Common myeloid progenitor, CD34-positive (primary cell): Measurements from ENCODE around the gene DCDC1.
"Not testable (repeated sequence)": the region's sequence is repeated elsewhere in the genome, so short reads cannot be mapped to it uniquely, and the experiment has no call there.

Experiments used
- CTCF ChIA-PET: fragments of 350-600 bp; sonication (Branson Sonifier 250); formaldehyde crosslinking; loops from one replicate; lab custom pipeline; 2021; ENCODE audit warnings: antibody characterized with exemption; lab: Charles Lee
- POLR2A ChIA-PET: fragments of 350-600 bp; sonication (Branson Sonifier 250); formaldehyde crosslinking; loops from one replicate; lab custom pipeline; 2021; ENCODE audit warnings: antibody characterized with exemption; lab: Charles Lee
- DNase-seq, 3 donors: peaks; one replicate each; pipeline versions ENCODE4 v3.0.0 to v3.0.0-alpha.2; 2013
- H3K27ac ChIP-seq, 2 experiments: 1 replicate in 1 of 2; 2 replicates in 1 of 2; pipeline ENCODE4 v1.7.0; 2013; ENCODE audit warnings: inconsistent platforms in 2 of 2, low read length in 2 of 2, mild to moderate bottlenecking in 2 of 2, low read depth in 1 of 2, moderate library complexity in 1 of 2; ENCODE audit not compliant: severe bottlenecking in 2 of 2, insufficient read depth in 1 of 2, poor library complexity in 1 of 2
- H3K27me3 ChIP-seq, 5 experiments: replicated peaks in 2 of 5; 1 replicate in 3 of 5; 2 replicates in 2 of 5; pipeline versions ENCODE4 v1.6.1 to v1.7.0; 2013; ENCODE audit warnings: low read length in 4 of 5, mild to moderate bottlenecking in 2 of 5, moderate library complexity in 2 of 5, inconsistent platforms in 1 of 5; ENCODE audit not compliant: insufficient read depth in 5 of 5, control insufficient read depth in 4 of 5
- H3K36me3 ChIP-seq, 4 experiments: 1 replicate in 2 of 4; 2 replicates in 2 of 4; pipeline versions ENCODE4 v1.6.1 to v1.7.0; 2013; ENCODE audit warnings: low read length in 3 of 4, control low read depth in 1 of 4, mild to moderate bottlenecking in 1 of 4; ENCODE audit not compliant: control insufficient read depth in 4 of 4, insufficient read depth in 4 of 4
- H3K4me1 ChIP-seq, 4 experiments: 1 replicate in 3 of 4; 2 replicates in 1 of 4; pipeline versions ENCODE4 v1.6.1 to v1.7.1; 2013; ENCODE audit warnings: low read length in 3 of 4, mild to moderate bottlenecking in 3 of 4, control low read depth in 1 of 4, inconsistent platforms in 1 of 4, moderate library complexity in 1 of 4; ENCODE audit not compliant: control insufficient read depth in 4 of 4, insufficient read depth in 4 of 4; ENCODE audit errors: control extremely low read depth in 1 of 4
- H3K4me3 ChIP-seq, 7 experiments: 1 replicate in 4 of 7; 2 replicates in 3 of 7; pipeline versions ENCODE4 v1.5.1 to v1.7.0; 2013; ENCODE audit warnings: mild to moderate bottlenecking in 7 of 7, low read length in 6 of 7, moderate library complexity in 6 of 7, inconsistent platforms in 2 of 7, low read depth in 2 of 7, control low read depth in 1 of 7; ENCODE audit not compliant: insufficient read depth in 4 of 7, control insufficient read depth in 1 of 7; ENCODE audit errors: extremely low read depth in 1 of 7
- H3K9me3 ChIP-seq, 5 experiments: 1 replicate in 4 of 5; 2 replicates in 1 of 5; pipeline versions ENCODE4 v1.6.1 to v1.7.1; 2013; ENCODE audit warnings: low read length in 4 of 5, mild to moderate bottlenecking in 2 of 5, inconsistent platforms in 1 of 5, low read depth in 1 of 5, moderate library complexity in 1 of 5; ENCODE audit not compliant: control insufficient read depth in 4 of 5, insufficient read depth in 2 of 5; ENCODE audit errors: control extremely low read depth in 1 of 5
- WGBS: methylation state at CpG from one replicate; pipeline ENCODE4 v1.1.5; 2013; ENCODE audit not compliant: insufficient coverage; 5-methylcytosine and 5-hydroxymethylcytosine counted together

Gene DCDC1

DNA sequence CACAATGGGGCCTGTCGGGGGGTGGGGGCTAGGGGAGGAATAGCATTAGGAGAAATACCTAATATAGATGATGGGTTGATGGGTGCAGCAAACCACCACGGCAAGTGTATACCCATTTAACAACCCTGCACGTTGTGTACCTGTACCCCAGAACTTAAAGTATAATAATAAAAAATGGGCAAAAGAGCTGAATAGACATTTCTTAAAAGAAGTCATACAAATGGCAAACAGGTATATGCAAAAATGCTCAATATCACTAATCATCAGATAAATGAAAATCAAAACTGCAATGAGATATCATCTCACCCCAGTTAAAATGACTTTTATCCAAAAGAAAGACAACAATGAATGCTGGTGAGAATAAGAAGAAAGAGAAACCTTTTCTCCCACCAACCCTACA lies 419.7 kb downstream of the DCDC1 start:
- POLR2A ChIA-PET: no interaction called here
- CTCF ChIA-PET: no interaction called here
- no peak for DNase-seq
- Histone ChIP-seq H3K27ac (no peak overlapping the region), H3K9me3 (peaks cover 0 to 6% (median 0%) of the 10 kb centered on the region in 5 experiments), H3K4me3 (no peak overlapping the region), H3K27me3 (no peaks in the 10 kb centered on the region), H3K4me1 (no peaks in the 10 kb centered on the region), H3K36me3 (no peaks in the 10 kb centered on the region)
- WGBS: 100% methylated on average over 1 of the region's 3 CpGs

- H3K27me3 ChIP-seq, POLR2A ChIA-PET, H3K27ac ChIP-seq, H3K36me3 ChIP-seq, H3K9me3 ChIP-seq, DNase-seq, H3K4me1 ChIP-seq, H3K4me3 ChIP-seq: not testable (repeated sequence)
- no CpG with 5 or more reads among the region's 1 CpG for WGBS
- CTCF ChIA-PET: interaction anchor here (1.8 kb wide), 1 partner anchor 11 kb away, joined by 5 read pairs; no protein-coding TSS in a partner anchor
Observed at GRCh38 chr11:30947715-30948114, 421.8 kb downstream of the DCDC1 start.

DNA sequence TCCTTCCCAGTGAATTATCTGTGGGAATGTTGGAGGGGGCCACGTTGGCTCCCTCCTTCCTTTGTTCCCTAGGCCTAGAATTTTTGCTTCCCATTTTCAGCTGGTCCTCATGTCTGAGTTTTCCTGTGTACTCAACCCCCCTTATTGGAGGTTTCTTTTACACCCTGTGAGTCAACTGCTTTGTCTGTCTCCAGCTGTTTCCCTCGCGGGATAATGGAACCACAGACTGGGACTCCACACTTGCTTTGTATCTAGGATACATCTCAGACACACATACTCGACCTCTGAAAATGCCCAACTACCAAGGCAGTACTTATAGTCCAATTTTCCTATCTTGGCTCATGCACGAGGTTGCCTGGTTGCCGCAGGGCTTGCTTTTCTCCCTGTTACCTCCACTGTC lies 430.7 kb downstream of the DCDC1 start:
- Histone ChIP-seq H3K27ac (no peak overlapping the region), H3K27me3 (no peaks in the 10 kb centered on the region), H3K4me1 (no peaks in the 10 kb centered on the region), H3K9me3 (peaks cover 0 to 6% (median 4%) of the 10 kb centered on the region in 5 experiments), H3K4me3 (no peak overlapping the region), H3K36me3 (no peaks in the 10 kb centered on the region)
- ChIA-PET CTCF (no interaction called here), POLR2A (no interaction called here)
- 89% methylated on average over 6 of the region's 6 CpGs for WGBS
- no peak for DNase-seq

DNA sequence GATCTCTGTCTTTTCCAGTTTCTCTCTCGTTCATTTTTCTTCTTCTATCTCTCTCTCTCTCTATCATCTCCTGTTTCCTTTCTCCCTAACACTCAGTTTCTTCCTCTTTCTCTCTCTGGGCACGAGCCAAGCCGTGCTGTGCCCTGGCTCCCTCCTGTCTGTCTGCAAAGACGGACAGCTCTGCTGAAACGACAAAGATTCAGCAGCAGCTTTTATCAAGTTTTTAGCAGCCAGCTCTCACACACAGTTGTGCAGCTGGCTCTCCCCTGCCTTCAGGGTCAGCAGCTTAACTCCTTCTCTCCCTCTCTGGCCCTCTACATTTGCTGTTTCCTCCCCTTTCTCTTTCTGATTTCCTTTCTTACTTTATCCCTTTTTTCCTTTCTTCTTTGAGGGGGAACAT lies 431.4 kb downstream of the DCDC1 start:
- H3K36me3 ChIP-seq: no peaks in the 10 kb centered on the region
- no peaks in the 10 kb centered on the region for H3K27me3 ChIP-seq
- 0% methylated on average over 5 of the region's 5 CpGs for WGBS
- peak in 2 of 3 donors; percentile 7 to 10 for DNase-seq
- POLR2A ChIA-PET: interaction anchor here (0.7 kb wide), 1 partner anchor 26 kb away, joined by 3 read pairs; no protein-coding TSS in a partner anchor
- no peak overlapping the region for H3K4me3 ChIP-seq
- CTCF ChIA-PET: no interaction called here
- peaks cover 0 to 6% (median 4%) of the 10 kb centered on the region in 5 experiments for H3K9me3 ChIP-seq
- no peak overlapping the region for H3K27ac ChIP-seq
- H3K4me1 ChIP-seq: no peaks in the 10 kb centered on the region

GRCh38 chr11:30936491-30936890 lies 433.0 kb downstream of the DCDC1 start:
- no peak for DNase-seq

DNA sequence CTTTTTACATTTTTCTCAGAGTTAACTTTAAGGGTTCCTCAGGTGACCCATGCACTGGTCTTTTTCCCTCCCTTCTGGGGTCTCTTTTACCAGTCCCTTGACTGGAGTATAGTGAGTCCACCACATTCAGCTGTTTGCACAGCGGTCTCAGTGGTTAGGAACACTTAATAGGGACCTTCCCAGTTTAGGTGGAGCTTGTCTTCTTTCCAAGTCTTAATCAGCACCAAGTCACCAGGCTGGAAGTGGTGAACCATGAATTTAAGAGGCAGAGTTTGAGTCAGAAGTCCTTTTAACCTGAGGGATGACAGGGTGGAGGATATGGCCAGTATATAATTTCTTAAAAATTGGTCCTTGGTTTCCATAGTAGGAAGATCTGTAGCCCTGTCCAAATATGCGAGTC lies 433.7 kb downstream of the DCDC1 start:
- Histone ChIP-seq H3K36me3 (no peaks in the 10 kb centered on the region), H3K4me1 (no peaks in the 10 kb centered on the region), H3K27me3 (peaks cover 0 to 3% (median 0%) of the 10 kb centered on the region in 5 experiments), H3K4me3 (no peak overlapping the region), H3K27ac (no peak overlapping the region), H3K9me3 (peaks cover 0 to 6% (median 4%) of the 10 kb centered on the region in 5 experiments)
- POLR2A ChIA-PET: no interaction called here
- CTCF ChIA-PET: no interaction called here
- 92% methylated on average over 2 of the region's 2 CpGs for whole genome bisulfite sequencing
- no peak for DNase-seq

More at GRCh38 chr11:30936491-30936890, 433.0 kb downstream of the DCDC1 start:
- CTCF ChIA-PET: no interaction called here
- no peaks in the 10 kb centered on the region for H3K36me3 ChIP-seq
- POLR2A ChIA-PET: no interaction called here
- no peak overlapping the region for H3K27ac ChIP-seq
- no CpG with 5 or more reads among the region's 2 CpGs for WGBS
- H3K9me3 ChIP-seq: peaks cover 0 to 6% (median 4%) of the 10 kb centered on the region in 5 experiments
- no peak overlapping the region for H3K4me3 ChIP-seq
- peaks cover 0 to 3% (median 0%) of the 10 kb centered on the region in 5 experiments for H3K27me3 ChIP-seq
- H3K4me1 ChIP-seq: no peaks in the 10 kb centered on the region

DNA sequence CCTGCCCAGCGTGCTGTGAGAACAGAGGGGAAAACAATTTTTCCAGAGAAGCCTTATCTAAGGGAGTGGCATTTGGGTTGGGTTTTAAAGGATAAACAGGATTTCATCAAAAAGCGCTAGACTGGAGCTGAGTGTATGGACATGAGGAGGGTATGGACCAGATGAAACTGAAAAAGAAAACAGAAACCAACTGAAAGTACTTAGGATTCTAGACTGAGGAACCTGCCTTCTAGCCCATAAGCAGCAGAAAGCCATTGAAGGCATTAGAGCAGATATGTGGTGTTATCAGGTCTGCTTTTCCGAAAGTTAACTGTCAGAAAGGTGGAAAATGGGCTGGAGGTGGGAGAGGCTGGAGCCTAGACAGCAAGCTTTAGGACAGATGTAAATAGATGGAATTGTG lies 443.4 kb downstream of the DCDC1 start:
- 100% methylated on average over 3 of the region's 3 CpGs for WGBS
- no peak overlapping the region for H3K4me3 ChIP-seq
- H3K36me3 ChIP-seq: no peaks in the 10 kb centered on the region
- DNase-seq: no peak
- ChIA-PET CTCF (interaction anchor here (0.8 kb wide), 1 partner anchor 10 kb away, joined by 3 read pairs; no protein-coding TSS in a partner anchor), POLR2A (no interaction called here)
- no peaks in the 10 kb centered on the region for H3K9me3 ChIP-seq
- H3K4me1 ChIP-seq: no peaks in the 10 kb centered on the region
- H3K27me3 ChIP-seq: peaks cover 0 to 9% (median 2%) of the 10 kb centered on the region in 5 experiments
- no peak overlapping the region for H3K27ac ChIP-seq
